A673 (cell line): ENCODE measurements around the gene RBBP7. TPM values are rescaled to one million over a fixed set of nuclear protein-coding genes. Genes with fewer than 3 reads are reported as not detected.

Experiments
- BruUV-seq: library from RNA; stranded (reverse); fragments of 400-500 nt; replicated peaks from 2 replicates; lab custom pipeline; 2021; lab: Mats Ljungman, UMichigan
- CTCF ChIA-PET: fragments of 300-600 bp; sonication (Branson Sonifier 250); formaldehyde crosslinking; loops from one replicate; lab custom pipeline; 2022; ENCODE audit warnings: antibody characterized with exemption; lab: Charles Lee
- POLR2A ChIA-PET: fragments of 300-600 bp; sonication (Branson Sonifier 250); formaldehyde crosslinking; loops from one replicate; lab custom pipeline; 2022; ENCODE audit warnings: antibody characterized with exemption; ENCODE audit not compliant: low non-redundant PET; lab: Charles Lee
- DNase-seq: peaks from one replicate; pipeline ENCODE4 v3.0.0-alpha.2; 2015; ENCODE audit warnings: low spot score
- H3K27ac ChIP-seq: fragments of 200-600 bp; sonication (generic); 2 replicates; pipeline ENCODE4 v1.5.1; 2016; ENCODE audit warnings: mixed run types, low read depth, mild to moderate bottlenecking, mixed read lengths, antibody characterized with exemption, low read length; ENCODE audit not compliant: poor library complexity, severe bottlenecking
- H3K27me3 ChIP-seq: fragments of 200-600 bp; sonication (generic); replicated peaks from 2 replicates; pipeline ENCODE4 v1.6.1; 2017; ENCODE audit warnings: mixed run types, low read depth, mild to moderate bottlenecking, mixed read lengths, antibody characterized with exemption, low read length; ENCODE audit not compliant: insufficient read depth, poor library complexity
- H3K36me3 ChIP-seq: fragments of 200-600 bp; sonication (generic); 2 replicates; pipeline ENCODE4 v1.6.1; 2016; ENCODE audit warnings: mixed run types, mild to moderate bottlenecking, mixed read lengths, antibody characterized with exemption, low read length; ENCODE audit not compliant: insufficient read depth, poor library complexity, severe bottlenecking
- H3K4me1 ChIP-seq: fragments of 200-600 bp; sonication (generic); 2 replicates; pipeline ENCODE4 v1.6.1; 2017; ENCODE audit warnings: mixed run types, mild to moderate bottlenecking, mixed read lengths, antibody characterized with exemption, low read length; ENCODE audit not compliant: insufficient read depth, poor library complexity, severe bottlenecking
- H3K4me3 ChIP-seq: fragments of 200-600 bp; sonication (generic); 2 replicates; pipeline ENCODE4 v1.5.1; 2016; ENCODE audit warnings: low read depth, mixed run types, mild to moderate bottlenecking, mixed read lengths, low read length; ENCODE audit not compliant: poor library complexity, severe bottlenecking
- H3K9me3 ChIP-seq: fragments of 200-600 bp; sonication (generic); 2 replicates; pipeline ENCODE4 v1.6.1; 2016; ENCODE audit warnings: mixed run types, low read depth, mild to moderate bottlenecking, mixed read lengths, antibody characterized with exemption, low read length; ENCODE audit not compliant: poor library complexity, severe bottlenecking
- CTCF ChIP-seq: fragments of 300-800, 200-600 bp; sonication (generic); conservative IDR thresholded peaks from 2 replicates; pipeline ENCODE4 v1.5.1; 2017; ENCODE audit warnings: low read depth, mild to moderate bottlenecking, antibody characterized with exemption, low read length, moderate library complexity, mixed read lengths
- EZH2 ChIP-seq: fragments of 200-600 bp; sonication (generic); IDR thresholded peaks from 2 replicates; pipeline ENCODE4 v1.6.1; 2017; ENCODE audit warnings: borderline replicate concordance, low read depth, mild to moderate bottlenecking, mixed read lengths, antibody characterized with exemption, low read length; ENCODE audit not compliant: poor library complexity, severe bottlenecking
- intact Hi-C: fragments of 100-400 bp; cut with micrococcal nuclease; formaldehyde crosslinking; loops from one replicate; pipeline ENCODE4 v1.10.0; 2022; ENCODE audit not compliant: unreplicated experiment
- total RNA-seq: library from RNA; stranded (reverse); gene quantifications from 2 replicates; pipeline ENCODE4 v1.2.3, GENCODE V29; 2021

Gene RBBP7
- total RNA-seq, 1 experiment from 2014 or later: 125 TPM

GRCh38 chrX:16832301-16832700 lies 37.9 kb downstream of the RBBP7 start:
- intact Hi-C loops: no loop called here
- Histone ChIP-seq H3K4me1 (no peaks in the 10 kb centered on the region), H3K36me3 (peaks cover 30% of the 10 kb centered on the region), H3K9me3 (no peaks in the 10 kb centered on the region), H3K27ac (no peak overlapping the region), H3K27me3 (no peaks in the 10 kb centered on the region), H3K4me3 (no peak overlapping the region)
- TF ChIP-seq CTCF (no peak), EZH2 (no peak)
- DNase-seq: no peak
- BruUV-seq: no TSS peak
- POLR2A ChIA-PET: no interaction called here
- CTCF ChIA-PET: interaction anchor here (0.6 kb wide), 1 partner anchor 214 kb away, joined by 3 read pairs; no protein-coding TSS in a partner anchor

- H3K36me3 ChIP-seq: peaks cover 22% of the 10 kb centered on the region
- DNase-seq: peak; percentile 15
- TF ChIP-seq CTCF: no peak
- no peak for TF ChIP-seq EZH2
- no peaks in the 10 kb centered on the region for H3K9me3 ChIP-seq
- ChIA-PET CTCF (interaction anchor here (0.6 kb wide), 1 partner anchor 190 kb away, joined by 4 read pairs; no protein-coding TSS in a partner anchor), POLR2A (no interaction called here)
- peak overlapping the region; percentile 1 for H3K27ac ChIP-seq
- H3K27me3 ChIP-seq: no peaks in the 10 kb centered on the region
- no TSS peak for BruUV-seq
- intact Hi-C loops: loop anchor here (5.0 to 10.0 kb wide), 3 partner anchors 54 to 766 kb away; no protein-coding TSS in a partner anchor
- H3K4me1 ChIP-seq: no peaks in the 10 kb centered on the region
- no peak overlapping the region for H3K4me3 ChIP-seq
Measured at GRCh38 chrX:16828124-16828908, 41.8 kb downstream of the RBBP7 start.

- ChIA-PET CTCF (no interaction called here), POLR2A (no interaction called here)
- Histone ChIP-seq H3K9me3 (no peaks in the 10 kb centered on the region), H3K36me3 (peaks cover 19% of the 10 kb centered on the region), H3K27ac (no peak overlapping the region), H3K4me3 (no peak overlapping the region), H3K27me3 (no peaks in the 10 kb centered on the region), H3K4me1 (no peaks in the 10 kb centered on the region)
- TF ChIP-seq CTCF (no peak), EZH2 (no peak)
- DNase-seq: no peak
- intact Hi-C loops: loop anchor here (2.0 to 10.0 kb wide), 4 partner anchors 55 to 768 kb away; no protein-coding TSS in a partner anchor
- BruUV-seq: no TSS peak
Measured at GRCh38 chrX:16827225-16827624, 42.9 kb downstream of the RBBP7 start.
